NB4 (cell line): ENCODE data around the gene TPO.

Source experiments
- TF ChIP-seq, protein P1 (sequence below): IDR thresholded peaks from one replicate; pipeline ENCODE4 v1.5.1; 2012; ENCODE audit warnings: low read depth, low read length
- TF ChIP-seq, protein P2 (sequence below): IDR thresholded peaks from 2 replicates; pipeline ENCODE4 v1.6.1; 2011; ENCODE audit warnings: low read depth, low read length

DNA sequence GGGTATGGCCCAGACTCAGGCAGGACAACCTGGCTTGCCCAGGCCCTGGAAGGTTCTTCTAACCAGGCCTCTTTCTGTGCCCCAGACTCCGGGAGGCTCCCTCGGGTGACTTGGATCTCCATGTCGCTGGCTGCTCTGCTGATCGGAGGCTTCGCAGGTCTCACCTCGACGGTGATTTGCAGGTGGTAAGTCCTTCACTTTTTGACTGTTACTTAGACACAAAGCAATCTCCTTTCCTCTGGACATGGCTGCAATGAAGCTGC lies 103.5 kb downstream of the TPO start:
- TF ChIP-seq, protein P1, sequence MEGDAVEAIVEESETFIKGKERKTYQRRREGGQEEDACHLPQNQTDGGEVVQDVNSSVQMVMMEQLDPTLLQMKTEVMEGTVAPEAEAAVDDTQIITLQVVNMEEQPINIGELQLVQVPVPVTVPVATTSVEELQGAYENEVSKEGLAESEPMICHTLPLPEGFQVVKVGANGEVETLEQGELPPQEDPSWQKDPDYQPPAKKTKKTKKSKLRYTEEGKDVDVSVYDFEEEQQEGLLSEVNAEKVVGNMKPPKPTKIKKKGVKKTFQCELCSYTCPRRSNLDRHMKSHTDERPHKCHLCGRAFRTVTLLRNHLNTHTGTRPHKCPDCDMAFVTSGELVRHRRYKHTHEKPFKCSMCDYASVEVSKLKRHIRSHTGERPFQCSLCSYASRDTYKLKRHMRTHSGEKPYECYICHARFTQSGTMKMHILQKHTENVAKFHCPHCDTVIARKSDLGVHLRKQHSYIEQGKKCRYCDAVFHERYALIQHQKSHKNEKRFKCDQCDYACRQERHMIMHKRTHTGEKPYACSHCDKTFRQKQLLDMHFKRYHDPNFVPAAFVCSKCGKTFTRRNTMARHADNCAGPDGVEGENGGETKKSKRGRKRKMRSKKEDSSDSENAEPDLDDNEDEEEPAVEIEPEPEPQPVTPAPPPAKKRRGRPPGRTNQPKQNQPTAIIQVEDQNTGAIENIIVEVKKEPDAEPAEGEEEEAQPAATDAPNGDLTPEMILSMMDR: no peak
- TF ChIP-seq, protein P2, sequence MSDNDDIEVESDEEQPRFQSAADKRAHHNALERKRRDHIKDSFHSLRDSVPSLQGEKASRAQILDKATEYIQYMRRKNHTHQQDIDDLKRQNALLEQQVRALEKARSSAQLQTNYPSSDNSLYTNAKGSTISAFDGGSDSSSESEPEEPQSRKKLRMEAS: no peak
